Measurements from ENCODE around the gene TREML4. TPM values are rescaled to one million over a fixed set of nuclear protein-coding genes. Genes with fewer than 3 reads are reported as not detected.

TREML4 gene
- total and polyA plus RNA-seq, 12 donors, result 0.04 TPM; not detected in 11

GRCh38 chr6:41189967-41190366, 38.2 kb upstream of the TREML4 start:
- ATAC-seq, result no peak
- no peak for TF ChIP-seq CTCF (IDR thresholded peaks at IDR 0.05)
- DNase-seq, result no peak
- no peak overlapping the region for H3K4me3 ChIP-seq
- peaks cover 0 to 33% (median 14%) of the 10 kb centered on the region in 7 donors for H3K27me3 ChIP-seq
- H3K4me1 ChIP-seq, result peaks cover 0 to 9% (median 0%) of the 10 kb centered on the region in 9 donors
- no peaks in the 10 kb centered on the region for H3K36me3 ChIP-seq
- H3K9me3 ChIP-seq, result peaks cover 0 to 17% (median 4%) of the 10 kb centered on the region in 11 donors
- H3K27ac ChIP-seq, result no peak overlapping the region
- intact Hi-C loops (cut with DNase I), result loop anchor here in 1 of 10 donors (10.0 kb wide), 1 partner anchor 125 kb away; no protein-coding TSS in a partner anchor
- 98% methylated on average over 2 of the region's 2 CpGs for WGBS, 2 donors

GRCh38 chr6:41190791-41191190, 37.4 kb upstream of the TREML4 start:
- Histone ChIP-seq H3K27me3 (peaks cover 0 to 42% (median 18%) of the 10 kb centered on the region in 7 donors), H3K9me3 (peaks cover 0 to 17% (median 4%) of the 10 kb centered on the region in 11 donors), H3K4me3 (no peak overlapping the region), H3K36me3 (no peaks in the 10 kb centered on the region), H3K27ac (no peak overlapping the region), H3K4me1 (peaks cover 0 to 4% (median 0%) of the 10 kb centered on the region in 9 donors)
- no peak for TF ChIP-seq CTCF (IDR thresholded peaks at IDR 0.05)
- ATAC-seq (no peak), DNase-seq (no peak)
- intact Hi-C loops (cut with DNase I), result loop anchor here in 1 of 10 donors (10.0 kb wide), 1 partner anchor 124 kb away; no protein-coding TSS in a partner anchor
- 73 to 76% methylated on average over 3 of the region's 3 CpGs for WGBS, 2 donors

- Histone ChIP-seq H3K27ac (no peak overlapping the region), H3K9me3 (peaks cover 0 to 17% (median 4%) of the 10 kb centered on the region in 11 donors), H3K4me3 (no peak overlapping the region), H3K27me3 (peaks cover 0 to 45% (median 26%) of the 10 kb centered on the region in 7 donors), H3K36me3 (no peaks in the 10 kb centered on the region), H3K4me1 (no peaks in the 10 kb centered on the region)
- TF ChIP-seq CTCF (IDR thresholded peaks at IDR 0.05), result peak in 7 of 9 donors; percentile 20 to 57 (median 50)
- intact Hi-C loops (cut with DNase I), result loop anchor here in 1 of 10 donors (10.0 kb wide), 1 partner anchor 123 kb away; no protein-coding TSS in a partner anchor
- 15 to 18% methylated on average over 6 of the region's 6 CpGs for WGBS, 2 donors
- DNase-seq (peak in 1 of 2 donors; percentile 45), ATAC-seq (peak in 4 of 8 donors; percentile 54 to 67 (median 59))
Observed at GRCh38 chr6:41191569-41191968, 36.6 kb upstream of the TREML4 start.

- 68 to 71% methylated on average over 5 of the region's 5 CpGs for WGBS, 2 donors
- H3K36me3 ChIP-seq, result no peaks in the 10 kb centered on the region
- no peak for DNase-seq
- H3K27me3 ChIP-seq, result peaks cover 0 to 54% (median 31%) of the 10 kb centered on the region in 7 donors
- no peak for ATAC-seq
- no peak overlapping the region for H3K27ac ChIP-seq
- intact Hi-C loops (cut with DNase I), result loop anchor here in 1 of 10 donors (10.0 kb wide), 1 partner anchor 122 kb away; no protein-coding TSS in a partner anchor
- peaks cover 0 to 17% (median 4%) of the 10 kb centered on the region in 11 donors for H3K9me3 ChIP-seq
- TF ChIP-seq CTCF (IDR thresholded peaks at IDR 0.05), result no peak
- H3K4me1 ChIP-seq, result no peaks in the 10 kb centered on the region
- no peak overlapping the region for H3K4me3 ChIP-seq
Observed at GRCh38 chr6:41193171-41193734, 34.9 kb upstream of the TREML4 start.
